Breast epithelium (tissue), 4 donors: ENCODE data around the gene GALM. TPM values are rescaled to one million over a fixed set of nuclear protein-coding genes. Genes with fewer than 3 reads are reported as not detected.
"Not testable (repeated sequence)": the region's sequence is repeated elsewhere in the genome, so short reads cannot be mapped to it uniquely, and the experiment has no call there.

Source experiments
- DNase-seq, 2 donors: peaks; one replicate each; pipeline ENCODE4 v3.0.0-alpha.2; 2019; ENCODE audit warnings: low spot score in 2 of 2
- H3K27ac ChIP-seq, 2 donors: fragments of 200-600 bp; sonication (generic) in 1 of 2; one replicate each; pipeline ENCODE4 v1.5.1; 2016 to 2019; ENCODE audit warnings: mild to moderate bottlenecking in 1 of 2
- H3K27me3 ChIP-seq, 2 donors: fragments of 200-600 bp; sonication (generic) in 1 of 2; one replicate each; pipeline versions ENCODE4 v1.5.1 to v1.6.0; 2017 to 2019; ENCODE audit warnings: control low read depth in 1 of 2, mild to moderate bottlenecking in 1 of 2
- H3K36me3 ChIP-seq: fragments of 200-600 bp; one replicate; pipeline ENCODE4 v1.5.1; 2019
- H3K4me1 ChIP-seq, 2 donors: fragments of 200-600 bp; sonication (generic); one replicate each; pipeline ENCODE4 v1.5.1; 2016 to 2019; ENCODE audit warnings: control low read depth in 1 of 2
- H3K4me3 ChIP-seq, 3 donors: fragments of 200-600 bp; sonication (generic); 1 replicate in 2 of 3; 2 replicates in 1 of 3; pipeline ENCODE4 v1.5.1; 2016 to 2019; ENCODE audit warnings: mild to moderate bottlenecking in 3 of 3, moderate library complexity in 2 of 3
- H3K9me3 ChIP-seq, 2 donors: fragments of 200-600 bp; sonication (generic) in 1 of 2; one replicate each; pipeline ENCODE4 v1.5.1; 2016 to 2019; ENCODE audit warnings: control low read depth in 1 of 2
- POLR2A ChIP-seq: fragments of 450-650 bp; IDR thresholded peaks from one replicate; pipeline ENCODE4 v1.6.1; 2016; ENCODE audit warnings: antibody characterized with exemption, mild to moderate bottlenecking, moderate library complexity
- POLR2AphosphoS5 ChIP-seq, 3 donors: sonication (generic); formaldehyde crosslinking; IDR thresholded peaks; one replicate each; pipeline ENCODE4 v1.6.1; 2017; ENCODE audit warnings: antibody characterized with exemption in 3 of 3
- intact Hi-C: fragments of 100-400 bp; cut with DNase I; formaldehyde crosslinking; loops from one replicate; pipeline ENCODE4 v1.15.1; 2023; ENCODE audit warnings: low total_unique reads
- total RNA-seq, 3 donors: library from RNA; depleted of rRNA; stranded (reverse); fragments of >200 nt; gene quantifications; one replicate each; pipeline ENCODE4 v1.1.0, GENCODE V29; 2016
- TF ChIP-seq, protein P1 (sequence below), 3 donors: fragments of 450-650 bp; IDR thresholded peaks; one replicate each; pipeline ENCODE4 v1.5.1; 2016 to 2017; ENCODE audit warnings: antibody characterized with exemption in 3 of 3, mild to moderate bottlenecking in 3 of 3, moderate library complexity in 3 of 3

GALM gene
- total RNA-seq, 3 donors from 2014 or later: 12.1 to 29.9 (median 22.5) TPM

DNA sequence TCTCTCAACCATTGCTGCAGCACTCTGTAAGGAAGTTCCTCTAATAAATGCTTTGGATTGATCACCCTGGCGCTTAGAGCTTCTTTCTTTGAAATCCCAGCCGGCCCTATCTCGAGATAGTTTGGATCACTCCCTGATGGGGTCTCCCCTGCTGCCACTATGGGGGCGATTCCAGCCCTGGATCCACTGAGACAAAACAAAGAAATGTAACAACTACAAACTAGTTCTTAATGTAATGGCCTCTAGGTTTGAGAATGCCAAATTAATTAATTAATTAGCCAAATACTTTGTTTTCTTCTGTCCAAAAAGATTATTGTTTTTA is 70.0 kb downstream of the GALM start:
- H3K36me3 ChIP-seq: no peaks in the 10 kb centered on the region
- intact Hi-C loops: no loop called here
- H3K27me3 ChIP-seq: no peaks in the 10 kb centered on the region
- no peaks in the 10 kb centered on the region for H3K9me3 ChIP-seq
- H3K4me1 ChIP-seq: no peaks in the 10 kb centered on the region
- H3K4me3 ChIP-seq: no peak overlapping the region
- no peak overlapping the region for H3K27ac ChIP-seq
- TF ChIP-seq, protein P1, sequence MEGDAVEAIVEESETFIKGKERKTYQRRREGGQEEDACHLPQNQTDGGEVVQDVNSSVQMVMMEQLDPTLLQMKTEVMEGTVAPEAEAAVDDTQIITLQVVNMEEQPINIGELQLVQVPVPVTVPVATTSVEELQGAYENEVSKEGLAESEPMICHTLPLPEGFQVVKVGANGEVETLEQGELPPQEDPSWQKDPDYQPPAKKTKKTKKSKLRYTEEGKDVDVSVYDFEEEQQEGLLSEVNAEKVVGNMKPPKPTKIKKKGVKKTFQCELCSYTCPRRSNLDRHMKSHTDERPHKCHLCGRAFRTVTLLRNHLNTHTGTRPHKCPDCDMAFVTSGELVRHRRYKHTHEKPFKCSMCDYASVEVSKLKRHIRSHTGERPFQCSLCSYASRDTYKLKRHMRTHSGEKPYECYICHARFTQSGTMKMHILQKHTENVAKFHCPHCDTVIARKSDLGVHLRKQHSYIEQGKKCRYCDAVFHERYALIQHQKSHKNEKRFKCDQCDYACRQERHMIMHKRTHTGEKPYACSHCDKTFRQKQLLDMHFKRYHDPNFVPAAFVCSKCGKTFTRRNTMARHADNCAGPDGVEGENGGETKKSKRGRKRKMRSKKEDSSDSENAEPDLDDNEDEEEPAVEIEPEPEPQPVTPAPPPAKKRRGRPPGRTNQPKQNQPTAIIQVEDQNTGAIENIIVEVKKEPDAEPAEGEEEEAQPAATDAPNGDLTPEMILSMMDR (IDR thresholded peaks at IDR 0.05): no peak
- DNase-seq: peak in 1 of 2 donors; percentile 16

DNA sequence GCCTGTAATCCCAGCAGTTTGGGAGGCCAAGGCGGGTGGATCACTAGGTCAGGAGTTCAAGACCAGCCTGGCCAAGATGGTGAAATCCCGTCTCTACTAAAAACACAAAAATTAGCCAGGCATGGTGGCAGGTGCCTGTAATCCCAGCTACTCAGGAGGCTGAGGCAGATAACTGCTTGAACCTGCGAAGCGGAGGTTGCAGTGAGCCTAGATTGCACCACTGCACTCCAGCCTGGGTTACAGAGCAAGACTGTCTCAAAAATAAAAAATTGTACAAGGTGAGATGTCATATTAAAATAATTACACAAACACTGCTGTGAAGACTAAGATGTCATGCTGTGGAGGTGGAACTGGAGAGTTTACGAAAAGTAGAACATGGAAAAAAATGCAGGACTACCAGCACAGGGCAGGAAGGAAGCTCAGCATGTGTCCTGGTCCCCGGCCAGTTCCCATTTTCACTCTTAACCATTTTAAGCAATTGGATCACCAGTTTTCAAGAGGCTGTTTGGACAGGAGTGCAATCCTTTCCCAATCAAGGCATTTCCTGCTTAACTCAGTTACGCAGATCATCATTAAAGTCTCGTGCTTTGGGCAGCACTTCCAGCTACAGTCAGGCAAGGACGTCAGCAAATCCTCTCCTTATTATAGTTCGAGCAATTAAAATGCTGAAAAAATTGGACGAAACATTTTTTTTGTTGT is 71.2 kb downstream of the GALM start:
- peak overlapping the region; percentile 9 to 60 for H3K27ac ChIP-seq
- H3K4me1 ChIP-seq, H3K4me3 ChIP-seq, H3K36me3 ChIP-seq, intact Hi-C loops, DNase-seq, H3K9me3 ChIP-seq, H3K27me3 ChIP-seq: not testable (repeated sequence)
- peak in 1 of 3 donors; percentile 19 for TF ChIP-seq POLR2AphosphoS5 (IDR thresholded peaks at IDR 0.05)

DNA sequence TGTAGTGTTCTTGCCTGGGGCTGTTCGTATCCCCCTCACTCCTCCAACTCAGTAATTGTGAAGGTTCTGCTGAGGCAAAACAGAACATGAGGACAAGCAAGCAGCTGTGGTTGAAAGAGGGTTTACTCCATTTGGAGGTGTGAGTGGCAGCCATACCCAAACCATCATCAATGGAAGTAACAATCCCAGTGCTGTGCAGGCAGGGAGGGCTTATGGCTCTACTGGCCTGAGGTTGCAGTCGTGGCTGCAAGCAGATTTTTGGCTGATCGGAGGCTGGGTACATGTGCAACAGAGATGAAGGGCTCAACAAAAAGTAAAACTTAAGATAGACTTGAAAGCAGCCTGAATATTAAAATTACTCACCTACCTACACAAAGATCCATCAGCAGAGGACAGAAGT is 72.0 kb downstream of the GALM start:
- DNase-seq: no peak
- intact Hi-C loops: no loop called here
- no peaks in the 10 kb centered on the region for H3K36me3 ChIP-seq
- no peak overlapping the region for H3K4me3 ChIP-seq
- no peaks in the 10 kb centered on the region for H3K27me3 ChIP-seq
- no peaks in the 10 kb centered on the region for H3K4me1 ChIP-seq
- TF ChIP-seq POLR2A (no peak), POLR2AphosphoS5 (IDR thresholded peaks at IDR 0.05) (no peak)
- TF ChIP-seq, protein P1 (IDR thresholded peaks at IDR 0.05): no peak
- H3K27ac ChIP-seq: peak overlapping the region in 1 of 2 donors; percentile 60
- H3K9me3 ChIP-seq: no peaks in the 10 kb centered on the region

DNA sequence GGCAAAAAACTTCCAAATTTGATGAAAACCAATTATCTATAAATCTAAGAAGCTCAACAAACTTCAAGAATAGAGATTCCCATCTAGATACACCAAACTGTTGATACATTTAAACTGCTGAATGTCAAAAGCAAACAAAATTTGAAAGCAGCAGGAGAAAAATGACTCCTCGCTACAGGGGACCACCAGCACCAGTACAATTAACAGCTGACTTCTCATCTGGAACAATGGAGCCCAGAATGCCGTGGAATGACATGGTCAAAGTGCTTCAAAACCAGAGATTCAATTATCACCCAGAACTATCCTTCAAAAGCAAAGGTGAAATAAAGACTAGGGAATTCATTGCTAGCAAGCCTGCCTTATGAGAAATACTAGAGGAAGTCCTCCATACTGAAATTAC is 73.6 kb downstream of the GALM start:
- H3K27me3 ChIP-seq: no peaks in the 10 kb centered on the region
- H3K36me3 ChIP-seq: no peaks in the 10 kb centered on the region
- H3K4me3 ChIP-seq: no peak overlapping the region
- TF ChIP-seq, protein P1 (IDR thresholded peaks at IDR 0.05): no peak
- TF ChIP-seq POLR2A (no peak), POLR2AphosphoS5 (IDR thresholded peaks at IDR 0.05) (no peak)
- intact Hi-C loops: no loop called here
- no peak for DNase-seq
- H3K4me1 ChIP-seq: no peaks in the 10 kb centered on the region
- H3K9me3 ChIP-seq: no peaks in the 10 kb centered on the region
- H3K27ac ChIP-seq: no peak overlapping the region

DNA sequence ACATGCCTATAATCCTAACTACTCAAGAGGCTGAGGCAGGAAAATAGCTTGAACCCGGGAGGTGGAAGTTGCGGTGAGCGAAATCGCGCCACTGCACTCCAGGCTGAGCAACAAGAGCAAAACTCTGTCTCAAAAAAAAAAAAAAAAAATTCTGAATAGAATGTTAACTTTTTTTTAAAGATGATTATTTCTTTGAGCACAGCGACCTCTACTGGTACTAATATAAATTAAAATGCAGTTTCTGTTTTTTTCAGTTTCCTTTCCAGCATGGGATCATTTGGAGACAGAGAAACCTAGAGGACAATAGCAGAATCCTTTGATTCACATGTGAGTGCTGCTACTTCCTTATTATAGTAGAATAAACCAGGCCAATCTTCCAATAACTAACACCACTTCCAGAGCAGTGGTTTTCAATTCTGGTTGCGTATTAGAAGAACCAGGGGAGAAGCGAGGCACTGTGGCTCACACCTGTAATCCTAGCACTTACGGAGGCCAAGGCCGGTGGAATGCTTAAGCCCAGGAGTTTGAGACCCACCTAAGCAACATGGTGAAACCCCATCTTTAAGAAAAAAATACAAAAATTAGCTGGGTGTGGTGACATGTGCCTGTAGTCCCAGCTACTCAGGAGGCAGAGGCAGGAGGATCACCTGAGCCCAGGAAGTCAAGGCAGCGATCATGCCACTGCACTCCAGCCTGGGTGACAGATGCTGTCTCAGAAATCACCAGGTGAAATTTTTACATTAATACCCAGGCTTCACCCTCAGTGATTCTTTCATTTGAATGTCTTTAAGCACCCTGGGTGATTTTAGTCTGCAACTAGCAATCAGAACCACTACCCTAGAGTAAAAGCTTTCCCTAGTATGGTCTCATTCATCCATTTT is 75.2 kb downstream of the GALM start:
- Histone ChIP-seq H3K27me3 (no peaks in the 10 kb centered on the region), H3K36me3 (peaks cover 2% of the 10 kb centered on the region), H3K27ac (peak overlapping the region; percentile 65 to 78), H3K4me1 (no peaks in the 10 kb centered on the region), H3K4me3 (no peak overlapping the region), H3K9me3 (no peaks in the 10 kb centered on the region)
- TF ChIP-seq POLR2A: no peak
- TF ChIP-seq, protein P1 (IDR thresholded peaks at IDR 0.05): peak; percentile 70 to 75 (median 72)
- no peak for TF ChIP-seq POLR2AphosphoS5 (IDR thresholded peaks at IDR 0.05)
- intact Hi-C loops: no loop called here
- DNase-seq: peak in 1 of 2 donors; percentile 19
